Fibroblast of skin of left biceps (primary cell): ENCODE data around the gene RBBP8NL.
A peak's percentile ranks its signal among the peaks of the same experiment; 100 is the strongest.

Experiments
- DNase-seq, 2 experiments: peaks; one replicate each; pipeline ENCODE4 v3.0.0-alpha.2; 2013; ENCODE audit warnings: low read depth in 2 of 2

RBBP8NL gene

GRCh38 chr20:62407221-62407992 is 19.9 kb downstream of the RBBP8NL start, which contains the start of gene CABLES2:
Gene CABLES2 (minus strand): TSS chr20:62407285. CDS start chr20:62407276, 9 bp downstream.
- peak; percentile 74 to 79 for DNase-seq

GRCh38 chr20:62406635-62407176 is 20.6 kb downstream of the RBBP8NL start:
- no peak for DNase-seq

GRCh38 chr20:62405981-62406513 is 21.3 kb downstream of the RBBP8NL start:
- no peak for DNase-seq

- DNase-seq: no peak
Measured at GRCh38 chr20:62405108-62405980, 22.0 kb downstream of the RBBP8NL start.

- DNase-seq: no peak
Measured at GRCh38 chr20:62404761-62405107, 22.6 kb downstream of the RBBP8NL start.

- no peak for DNase-seq
Measured at GRCh38 chr20:62404112-62404665, 23.1 kb downstream of the RBBP8NL start.

GRCh38 chr20:62403331-62403730 is 24.0 kb downstream of the RBBP8NL start:
- no peak for DNase-seq

- no peak for DNase-seq
Measured at GRCh38 chr20:62402456-62403150, 24.7 kb downstream of the RBBP8NL start.

GRCh38 chr20:62401331-62401779 is 26.0 kb downstream of the RBBP8NL start:
- no peak for DNase-seq

GRCh38 chr20:62400541-62400940 is 26.8 kb downstream of the RBBP8NL start:
- DNase-seq: no peak

- DNase-seq: no peak
Measured at GRCh38 chr20:62400021-62400420, 27.3 kb downstream of the RBBP8NL start.

- DNase-seq: no peak
Measured at GRCh38 chr20:62398120-62398821, 29.1 kb downstream of the RBBP8NL start.

GRCh38 chr20:62396367-62397239 is 30.7 kb downstream of the RBBP8NL start:
- DNase-seq: no peak

GRCh38 chr20:62395311-62396242 is 31.8 kb downstream of the RBBP8NL start:
- DNase-seq: no peak

- no peak for DNase-seq
Measured at GRCh38 chr20:62394248-62395245, 32.8 kb downstream of the RBBP8NL start.

- no peak for DNase-seq
Measured at GRCh38 chr20:62393830-62394229, 33.5 kb downstream of the RBBP8NL start.

GRCh38 chr20:62393335-62393665 is 34.0 kb downstream of the RBBP8NL start:
- no peak for DNase-seq
